Stimulated activated CD8-positive, alpha-beta memory T cell treated with anti-CD3 and anti-CD28 coated beads, Interleukin-2, amount 100 ng/mL, for 48 hours (primary cell): ENCODE results near the gene ELAPOR2.
"Not testable (repeated sequence)": the region's sequence is repeated elsewhere in the genome, so short reads cannot be mapped to it uniquely, and the experiment has no call there.

Experiments
- DNase-seq, 2 donors: peaks; one replicate each; pipeline ENCODE4 v3.0.0-alpha.2; 2020; ENCODE audit warnings: low read depth in 2 of 2

ELAPOR2 gene

GRCh38 chr7:87059525-87060287 lies at the start of gene ELAPOR2:
Gene ELAPOR2 (minus strand): TSS chr7:87059654. CDS start chr7:87059513, 141 bp downstream.
- DNase-seq: peak; percentile 68 to 71

GRCh38 chr7:87107949-87108776 lies 48.7 kb upstream of the ELAPOR2 start:
- DNase-seq: no peak

GRCh38 chr7:87106974-87107612 lies 47.6 kb upstream of the ELAPOR2 start:
- no peak for DNase-seq

GRCh38 chr7:87105401-87105800 lies 45.9 kb upstream of the ELAPOR2 start:
- no peak for DNase-seq

- DNase-seq: no peak
Observed at GRCh38 chr7:87100326-87100725, 40.9 kb upstream of the ELAPOR2 start.

DNA sequence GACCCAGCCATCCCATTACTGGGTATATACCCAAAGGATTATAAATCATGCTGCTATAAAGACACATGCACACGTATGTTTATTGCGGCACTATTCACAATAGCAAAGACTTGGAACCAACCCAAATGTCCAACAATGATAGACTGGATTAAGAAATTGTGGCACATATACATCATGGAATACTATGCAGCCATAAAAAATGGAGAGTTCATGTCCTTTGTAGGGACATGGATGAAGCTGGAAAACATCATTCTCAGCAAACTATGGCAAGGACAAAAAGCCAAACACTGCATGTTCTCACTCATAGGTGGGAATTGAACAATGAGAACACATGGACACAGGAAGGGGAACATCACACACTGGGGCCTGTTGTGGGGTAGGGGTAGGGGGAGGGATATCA lies 37.9 kb upstream of the ELAPOR2 start:
- not testable (repeated sequence) for DNase-seq

- no peak for DNase-seq
Observed at GRCh38 chr7:87094322-87094721, 34.9 kb upstream of the ELAPOR2 start.

DNA sequence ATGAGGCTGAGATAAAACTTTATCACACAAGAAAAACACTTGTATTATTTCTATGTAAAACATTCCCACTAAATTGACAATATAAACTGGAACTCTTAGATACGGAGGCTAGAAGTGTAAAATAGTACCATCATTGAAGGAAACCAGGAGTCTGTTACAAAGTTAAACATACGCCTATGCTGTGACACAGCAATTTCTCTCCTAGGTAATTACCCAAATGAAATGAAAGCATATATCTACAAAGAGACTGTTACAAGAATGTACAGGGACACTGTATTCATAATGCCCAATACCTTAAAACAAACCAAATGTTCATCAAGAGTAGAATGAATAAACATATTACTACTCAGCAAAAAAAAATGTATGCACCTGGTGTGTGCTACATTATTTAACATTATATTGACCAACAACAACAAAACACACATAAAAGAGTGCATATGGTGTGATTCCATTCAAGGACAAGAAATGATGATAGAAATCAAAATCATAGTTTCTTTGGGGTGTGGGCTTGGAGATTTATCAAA lies 33.2 kb upstream of the ELAPOR2 start:
- DNase-seq: no peak

- no peak for DNase-seq
Observed at GRCh38 chr7:87091487-87092066, 32.1 kb upstream of the ELAPOR2 start.

DNA sequence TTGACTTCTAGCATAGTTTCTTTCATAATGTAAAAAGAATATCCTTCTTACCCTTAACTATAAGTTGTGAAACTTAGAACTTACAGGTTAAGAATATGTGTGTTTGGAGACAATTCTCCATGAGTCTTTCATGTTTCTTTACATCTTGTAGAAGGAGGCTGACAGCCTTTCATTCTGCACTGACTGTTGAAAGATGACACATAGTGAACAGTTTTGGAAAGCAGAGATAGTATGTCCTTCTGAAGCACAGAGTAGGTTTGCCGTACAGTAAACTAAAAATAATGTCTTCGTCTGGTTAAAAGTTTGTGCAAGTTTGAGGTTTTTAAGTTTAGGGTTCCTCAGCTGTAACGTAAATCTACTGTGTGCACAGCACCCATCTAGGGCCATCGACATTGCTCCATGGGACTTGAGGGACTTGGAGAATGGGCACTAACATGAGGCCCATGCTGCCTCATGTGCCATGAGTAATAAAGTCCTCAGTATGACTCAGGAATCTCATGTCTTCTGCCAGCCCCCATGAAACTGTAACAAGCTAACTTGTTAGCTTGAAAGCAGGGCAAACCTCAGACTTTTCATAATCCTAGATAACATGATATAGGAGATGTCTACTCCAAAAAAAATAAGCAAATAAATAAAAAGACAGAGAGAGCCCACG lies 24.5 kb upstream of the ELAPOR2 start:
- DNase-seq: no peak

GRCh38 chr7:87082675-87083074 lies 23.2 kb upstream of the ELAPOR2 start:
- no peak for DNase-seq

- no peak for DNase-seq
Observed at GRCh38 chr7:87075671-87076404, 16.4 kb upstream of the ELAPOR2 start.

DNA sequence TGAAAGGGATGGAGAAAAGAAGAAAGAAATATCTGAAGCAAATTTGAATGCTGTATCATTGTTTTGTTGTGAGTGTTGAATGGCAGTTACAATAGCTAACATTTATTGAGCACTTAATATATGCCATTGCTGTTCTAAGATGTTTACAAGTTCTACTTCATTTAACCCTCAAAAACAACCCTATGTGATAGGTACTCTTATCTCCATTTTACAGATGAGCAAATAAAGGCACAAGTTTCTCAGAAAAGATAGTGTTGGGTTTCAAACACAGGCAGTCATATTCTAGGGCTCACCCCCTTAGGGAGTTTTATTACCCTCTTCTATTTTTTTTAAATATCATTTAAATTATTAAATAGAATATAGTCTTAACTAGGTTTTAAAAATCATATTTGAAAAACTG lies 8.3 kb upstream of the ELAPOR2 start:
- DNase-seq: no peak

DNA sequence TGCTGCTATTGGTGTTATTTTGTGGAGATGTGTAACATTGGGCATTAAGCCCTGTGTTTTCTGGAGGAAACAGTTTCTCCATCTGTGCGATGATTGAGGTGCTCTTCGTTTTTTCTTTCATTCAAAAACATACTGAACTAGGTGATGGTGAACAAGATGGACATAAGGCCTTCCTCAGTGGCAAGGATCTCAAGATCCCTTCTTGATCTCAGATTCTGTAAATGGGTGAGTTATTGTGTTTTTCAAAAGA lies 759 bp upstream of the ELAPOR2 start:
- no peak for DNase-seq

DNA sequence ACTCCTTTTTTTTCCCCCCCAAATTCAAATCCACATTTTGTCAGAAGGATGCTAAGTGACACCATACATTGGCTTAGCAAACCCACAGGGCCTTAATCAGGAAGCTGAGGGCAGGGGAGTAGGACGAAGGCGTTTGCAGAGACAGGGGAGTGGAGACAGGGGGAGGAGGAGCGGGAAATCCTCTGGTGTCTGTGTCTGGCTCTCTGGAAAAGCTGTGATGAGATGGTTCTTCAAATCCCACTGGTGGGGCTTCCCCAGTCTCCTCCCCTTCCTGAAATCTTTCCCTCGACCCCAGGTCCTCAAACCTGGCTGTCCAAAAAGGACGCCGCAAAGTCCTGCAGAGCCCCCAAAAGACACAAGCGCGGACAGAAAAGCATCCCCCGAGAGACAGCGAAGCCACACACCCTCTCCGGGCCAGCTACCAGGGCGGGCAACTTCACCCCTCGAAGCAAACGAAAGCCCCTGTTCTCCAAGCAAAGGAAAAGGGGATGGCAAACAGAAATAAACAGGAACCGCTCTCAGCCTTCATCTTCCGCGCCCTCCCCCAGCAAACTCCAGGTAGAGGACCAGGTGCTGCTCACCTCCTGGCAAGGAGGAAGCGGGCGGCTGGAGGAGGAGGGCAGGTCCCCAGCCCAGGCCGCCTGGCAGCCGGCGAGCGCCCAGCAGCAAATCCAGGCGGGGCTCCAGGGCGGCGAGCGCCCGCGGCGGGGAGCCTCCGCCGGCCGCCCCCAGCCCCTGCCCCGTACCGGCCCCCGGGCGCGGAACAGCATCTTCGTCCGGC lies 520 bp downstream of the ELAPOR2 start:
- peak in 1 of 2 donors; percentile 11 for DNase-seq

- DNase-seq: no peak
Observed at GRCh38 chr7:87057210-87057609, 2.2 kb downstream of the ELAPOR2 start.

DNA sequence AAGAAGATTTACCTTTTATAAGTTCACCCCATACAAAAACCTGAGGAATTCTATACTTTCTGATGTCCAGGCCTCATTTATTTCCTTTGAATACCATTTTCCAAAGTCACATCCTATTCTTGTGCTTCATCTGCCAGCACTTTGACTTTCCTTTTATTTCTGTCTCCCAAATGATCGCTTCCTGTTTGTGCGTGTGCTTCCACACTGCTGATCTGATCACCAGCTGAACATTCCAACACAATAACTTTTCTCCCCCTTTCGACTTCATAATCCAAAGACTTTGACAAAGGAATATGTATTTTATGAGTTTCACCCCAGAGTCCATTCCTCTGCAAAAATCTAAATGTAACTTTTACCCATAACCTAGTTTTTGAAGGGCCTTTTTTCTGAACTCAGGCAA lies 3.1 kb downstream of the ELAPOR2 start:
- DNase-seq: no peak

DNA sequence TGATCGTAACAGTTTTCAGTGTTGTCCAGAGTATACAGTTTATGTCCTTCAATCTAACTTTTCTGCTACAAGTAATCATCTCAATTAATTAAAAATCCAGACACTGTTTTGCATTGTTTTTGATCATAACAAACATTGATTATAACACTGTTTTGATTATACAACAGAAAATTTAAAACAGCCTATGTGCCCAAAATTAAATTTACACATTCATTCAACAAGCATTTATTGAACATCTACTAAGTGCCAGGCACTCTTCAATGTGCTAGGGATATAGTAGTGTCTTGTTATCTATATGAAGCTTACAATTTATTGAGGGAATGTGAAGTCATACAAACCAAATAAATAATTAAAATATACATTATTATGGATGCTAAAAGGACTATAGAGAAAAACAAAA lies 10.6 kb downstream of the ELAPOR2 start:
- no peak for DNase-seq

DNA sequence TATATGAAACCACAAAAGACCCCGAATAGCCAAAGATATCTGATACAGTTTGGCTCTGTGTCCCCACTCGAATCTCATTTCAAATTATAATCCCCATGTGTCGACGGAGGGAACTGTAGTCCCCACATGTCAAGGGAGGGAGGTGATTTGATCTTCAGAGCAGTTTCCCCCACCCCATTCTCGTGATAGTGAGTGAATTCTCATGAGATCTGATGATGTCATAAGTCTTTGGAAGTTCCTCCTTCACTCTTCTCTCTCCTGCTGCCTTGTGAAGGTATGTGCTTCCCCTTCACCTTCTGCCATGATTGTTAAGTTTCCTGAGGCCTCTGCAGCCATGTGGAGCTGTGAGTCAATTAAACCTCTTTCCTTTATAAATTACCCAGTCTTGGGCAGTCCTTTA lies 13.0 kb downstream of the ELAPOR2 start:
- DNase-seq: no peak

DNA sequence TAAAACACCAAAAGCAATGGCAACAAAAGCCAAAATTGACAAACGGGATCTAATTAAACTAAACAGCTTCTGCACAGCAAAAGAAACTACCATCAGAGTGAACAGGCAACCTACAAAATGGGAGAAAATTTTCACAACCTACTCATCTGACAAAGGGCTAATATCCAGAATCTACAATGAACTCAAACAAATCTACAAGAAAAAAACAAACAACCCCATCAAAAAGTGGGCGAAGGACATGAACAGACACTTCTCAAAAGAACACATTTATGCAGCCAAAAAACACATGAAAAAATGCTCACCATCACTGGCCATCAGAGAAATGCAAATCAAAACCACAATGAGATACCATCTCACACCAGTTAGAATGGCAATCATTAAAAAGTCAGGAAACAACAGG lies 14.7 kb downstream of the ELAPOR2 start:
- not testable (repeated sequence) for DNase-seq
